RWPE2 (cell line): ENCODE data around the gene DNAJC12.
"Not testable (repeated sequence)": the region's sequence is repeated elsewhere in the genome, so short reads cannot be mapped to it uniquely, and the experiment has no call there.

Experiments
- ATAC-seq: fragments of 200-7000 bp; cut with Tn5 transposase; 3 replicates; pipeline ENCODE4 v1.9.1; 2021; ENCODE audit warnings: low read depth
- DNase-seq: peaks from one replicate; pipeline ENCODE4 v3.0.0-alpha.2; 2020; ENCODE audit warnings: low spot score
- H3K27ac ChIP-seq: fragments of 450-650 bp; 2 replicates; pipeline ENCODE4 v1.5.1; 2017; ENCODE audit warnings: mild to moderate bottlenecking; ENCODE audit not compliant: poor library complexity, severe bottlenecking
- H3K27me3 ChIP-seq: fragments of 250-450 bp; sonication (Bioruptor Pico); 2 replicates; pipeline ENCODE4 v1.5.1; 2021; ENCODE audit warnings: mild to moderate bottlenecking, moderate library complexity; ENCODE audit not compliant: insufficient read depth, poor library complexity, severe bottlenecking
- H3K36me3 ChIP-seq: fragments of 250-450 bp; sonication (Bioruptor Pico); 2 replicates; pipeline ENCODE4 v1.5.1; 2020; ENCODE audit warnings: low read depth, mild to moderate bottlenecking, moderate library complexity
- H3K4me1 ChIP-seq: fragments of 250-450 bp; sonication (Bioruptor Pico); 2 replicates; pipeline ENCODE4 v1.5.1; 2021; ENCODE audit warnings: mild to moderate bottlenecking, moderate library complexity; ENCODE audit not compliant: insufficient read depth, poor library complexity, severe bottlenecking
- H3K4me3 ChIP-seq: fragments of 250-450 bp; sonication (Bioruptor Pico); 2 replicates; pipeline ENCODE4 v1.5.1; 2021; ENCODE audit warnings: mild to moderate bottlenecking, moderate library complexity; ENCODE audit not compliant: severe bottlenecking
- H3K9me3 ChIP-seq: fragments of 250-450 bp; sonication (Bioruptor Pico); 2 replicates; pipeline ENCODE4 v1.5.1; 2021; ENCODE audit warnings: mild to moderate bottlenecking, moderate library complexity; ENCODE audit not compliant: severe bottlenecking
- TF ChIP-seq, protein P1 (sequence below): fragments of 450-650 bp; IDR thresholded peaks from one replicate; pipeline ENCODE4 v1.5.1; 2017; ENCODE audit warnings: mild to moderate bottlenecking, moderate library complexity; ENCODE audit not compliant: poor library complexity, severe bottlenecking

DNAJC12 gene

DNA sequence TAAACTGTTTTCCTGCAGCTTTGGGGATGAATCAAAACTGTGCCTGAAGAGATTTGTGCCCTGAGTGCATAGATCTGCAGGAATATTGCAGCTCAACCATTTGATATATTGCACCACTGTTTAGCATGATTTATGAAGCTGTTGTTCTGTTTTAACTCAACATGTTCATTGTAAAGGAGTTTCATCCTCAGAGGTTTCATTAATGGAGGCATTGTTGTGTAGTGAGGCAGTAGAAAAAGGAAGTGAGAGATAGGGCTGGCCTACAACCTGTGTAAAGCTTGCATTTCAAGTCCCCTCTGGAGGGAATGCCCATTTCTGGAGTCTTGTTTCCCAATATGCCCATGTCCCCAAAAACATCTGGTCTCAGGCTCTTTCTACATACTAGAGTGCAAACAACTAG lies 67.5 kb downstream of the DNAJC12 start:
- no peaks in the 10 kb centered on the region for H3K9me3 ChIP-seq
- no peak overlapping the region for H3K4me3 ChIP-seq
- TF ChIP-seq, protein P1, sequence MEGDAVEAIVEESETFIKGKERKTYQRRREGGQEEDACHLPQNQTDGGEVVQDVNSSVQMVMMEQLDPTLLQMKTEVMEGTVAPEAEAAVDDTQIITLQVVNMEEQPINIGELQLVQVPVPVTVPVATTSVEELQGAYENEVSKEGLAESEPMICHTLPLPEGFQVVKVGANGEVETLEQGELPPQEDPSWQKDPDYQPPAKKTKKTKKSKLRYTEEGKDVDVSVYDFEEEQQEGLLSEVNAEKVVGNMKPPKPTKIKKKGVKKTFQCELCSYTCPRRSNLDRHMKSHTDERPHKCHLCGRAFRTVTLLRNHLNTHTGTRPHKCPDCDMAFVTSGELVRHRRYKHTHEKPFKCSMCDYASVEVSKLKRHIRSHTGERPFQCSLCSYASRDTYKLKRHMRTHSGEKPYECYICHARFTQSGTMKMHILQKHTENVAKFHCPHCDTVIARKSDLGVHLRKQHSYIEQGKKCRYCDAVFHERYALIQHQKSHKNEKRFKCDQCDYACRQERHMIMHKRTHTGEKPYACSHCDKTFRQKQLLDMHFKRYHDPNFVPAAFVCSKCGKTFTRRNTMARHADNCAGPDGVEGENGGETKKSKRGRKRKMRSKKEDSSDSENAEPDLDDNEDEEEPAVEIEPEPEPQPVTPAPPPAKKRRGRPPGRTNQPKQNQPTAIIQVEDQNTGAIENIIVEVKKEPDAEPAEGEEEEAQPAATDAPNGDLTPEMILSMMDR, result no peak
- no peaks in the 10 kb centered on the region for H3K4me1 ChIP-seq
- DNase-seq (no peak), ATAC-seq (no peak)
- H3K36me3 ChIP-seq, result no peaks in the 10 kb centered on the region
- H3K27ac ChIP-seq, result no peak overlapping the region
- no peaks in the 10 kb centered on the region for H3K27me3 ChIP-seq

- no peak overlapping the region for H3K27ac ChIP-seq
- H3K36me3 ChIP-seq, result no peaks in the 10 kb centered on the region
- TF ChIP-seq, protein P1, result no peak
- H3K9me3 ChIP-seq, result no peaks in the 10 kb centered on the region
- H3K4me3 ChIP-seq, result no peak overlapping the region
- no peaks in the 10 kb centered on the region for H3K4me1 ChIP-seq
- H3K27me3 ChIP-seq, result no peaks in the 10 kb centered on the region
- ATAC-seq (no peak), DNase-seq (no peak)
These were observed 70.7 kb downstream of the DNAJC12 start for GRCh38 chr10:67767244-67767643.

- peak overlapping the region; percentile 59 for H3K4me3 ChIP-seq
- no peaks in the 10 kb centered on the region for H3K27me3 ChIP-seq
- H3K36me3 ChIP-seq, result no peaks in the 10 kb centered on the region
- H3K9me3 ChIP-seq, result no peaks in the 10 kb centered on the region
- TF ChIP-seq, protein P1, result no peak
- ATAC-seq, result peak; percentile 81
- H3K27ac ChIP-seq, result peak overlapping the region; percentile 64
- H3K4me1 ChIP-seq, result no peaks in the 10 kb centered on the region
- DNase-seq, result peak; percentile 91
These were observed 73.8 kb downstream of the DNAJC12 start for GRCh38 chr10:67764012-67764822.

DNA sequence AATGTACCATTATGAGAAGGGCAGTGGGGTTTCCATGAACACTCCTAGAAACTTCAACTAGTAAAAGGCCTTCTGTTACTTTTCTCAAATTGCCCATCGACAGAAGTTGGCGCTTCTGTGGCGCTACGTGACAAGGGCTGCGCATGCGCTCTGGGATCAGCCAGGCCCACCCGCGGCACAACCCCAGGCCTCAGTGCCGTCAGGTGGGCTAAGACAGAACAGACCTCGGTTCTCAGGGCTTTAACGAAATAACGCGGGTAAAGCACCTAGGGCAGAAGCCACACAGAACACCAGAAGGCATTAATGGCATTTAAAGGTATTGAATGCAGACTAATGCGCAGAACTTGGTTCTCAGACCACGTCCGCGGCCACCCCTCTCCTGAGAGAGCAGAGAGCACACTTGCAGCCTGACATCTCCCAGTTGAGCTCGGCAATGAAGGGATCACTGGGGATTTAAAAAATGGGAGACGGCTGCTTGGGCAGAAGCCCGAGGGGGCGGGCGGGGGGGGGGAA lies 74.4 kb downstream of the DNAJC12 start:
- H3K4me1 ChIP-seq, result no peaks in the 10 kb centered on the region
- H3K4me3 ChIP-seq, result peak overlapping the region; percentile 59
- no peaks in the 10 kb centered on the region for H3K36me3 ChIP-seq
- H3K27me3 ChIP-seq, result peaks cover 6% of the 10 kb centered on the region
- no peak for DNase-seq
- no peaks in the 10 kb centered on the region for H3K9me3 ChIP-seq
- H3K27ac ChIP-seq, result peak overlapping the region; percentile 64
- TF ChIP-seq, protein P1, result no peak
- ATAC-seq, result peak; percentile 44

DNA sequence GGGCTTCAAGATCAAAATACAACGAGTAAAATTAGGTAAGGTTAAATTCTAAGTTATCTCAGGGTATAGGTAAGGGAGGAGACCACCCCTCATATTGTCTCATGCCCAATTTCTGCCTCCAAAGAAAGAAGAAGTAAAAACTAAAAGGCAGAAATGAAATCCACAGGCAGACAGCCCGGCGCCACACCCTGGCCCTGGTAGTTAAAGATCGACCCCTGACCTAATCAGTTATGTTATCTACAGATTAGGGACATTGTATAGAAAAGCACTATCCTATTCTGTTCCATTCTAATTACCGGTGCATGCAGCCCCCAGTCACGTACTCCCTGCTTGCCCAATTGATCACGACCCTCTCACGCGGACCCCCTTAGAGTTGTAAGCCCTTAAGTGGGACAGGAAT lies 75.4 kb downstream of the DNAJC12 start:
- H3K27ac ChIP-seq, H3K9me3 ChIP-seq, H3K4me3 ChIP-seq, H3K27me3 ChIP-seq, H3K4me1 ChIP-seq, ATAC-seq, H3K36me3 ChIP-seq, DNase-seq: not testable (repeated sequence)
